Keratinocyte (primary cell): ENCODE measurements around the gene KRT4.

Source experiments
- EZH2 ChIP-seq: IDR thresholded peaks from one replicate; pipeline ENCODE4 v1.6.1; 2012; ENCODE audit warnings: inconsistent platforms, mild to moderate bottlenecking, low read length, moderate library complexity
- TF ChIP-seq, protein P1 (sequence below), 3 experiments: IDR thresholded peaks in 1 of 3; conservative IDR thresholded peaks in 1 of 3; optimal IDR thresholded peaks in 1 of 3; 2 replicates in 2 of 3; 3 replicates in 1 of 3; pipeline versions ENCODE3 to v1.5.1; 2011; ENCODE audit warnings: low read length in 3 of 3, mild to moderate bottlenecking in 3 of 3, moderate library complexity in 2 of 3, control low read depth in 1 of 3, inconsistent platforms in 1 of 3; ENCODE audit not compliant: insufficient read depth in 2 of 3; ENCODE audit errors: extremely low read depth in 1 of 3

DNA sequence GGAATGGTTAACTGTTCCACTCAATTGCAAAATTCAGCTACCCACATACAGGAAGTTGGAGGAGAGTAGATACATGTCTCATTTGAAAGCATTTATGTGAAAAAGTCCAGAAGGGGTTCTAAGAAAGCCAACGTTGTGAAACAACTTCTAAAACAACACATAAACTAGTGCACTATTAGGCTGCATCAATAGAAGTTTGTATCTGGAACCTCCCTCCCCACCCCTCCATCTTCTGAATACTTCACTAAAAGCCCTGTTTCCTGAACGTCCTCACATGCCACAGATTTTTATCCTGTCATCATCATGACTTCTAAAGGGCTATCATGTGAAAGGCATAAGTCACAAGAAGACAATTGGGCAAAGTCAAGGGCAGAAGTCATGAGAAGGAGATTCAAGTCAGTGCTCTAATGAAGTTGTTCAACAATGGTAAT lies 14.7 kb upstream of the KRT4 start:
- TF ChIP-seq, protein P1, sequence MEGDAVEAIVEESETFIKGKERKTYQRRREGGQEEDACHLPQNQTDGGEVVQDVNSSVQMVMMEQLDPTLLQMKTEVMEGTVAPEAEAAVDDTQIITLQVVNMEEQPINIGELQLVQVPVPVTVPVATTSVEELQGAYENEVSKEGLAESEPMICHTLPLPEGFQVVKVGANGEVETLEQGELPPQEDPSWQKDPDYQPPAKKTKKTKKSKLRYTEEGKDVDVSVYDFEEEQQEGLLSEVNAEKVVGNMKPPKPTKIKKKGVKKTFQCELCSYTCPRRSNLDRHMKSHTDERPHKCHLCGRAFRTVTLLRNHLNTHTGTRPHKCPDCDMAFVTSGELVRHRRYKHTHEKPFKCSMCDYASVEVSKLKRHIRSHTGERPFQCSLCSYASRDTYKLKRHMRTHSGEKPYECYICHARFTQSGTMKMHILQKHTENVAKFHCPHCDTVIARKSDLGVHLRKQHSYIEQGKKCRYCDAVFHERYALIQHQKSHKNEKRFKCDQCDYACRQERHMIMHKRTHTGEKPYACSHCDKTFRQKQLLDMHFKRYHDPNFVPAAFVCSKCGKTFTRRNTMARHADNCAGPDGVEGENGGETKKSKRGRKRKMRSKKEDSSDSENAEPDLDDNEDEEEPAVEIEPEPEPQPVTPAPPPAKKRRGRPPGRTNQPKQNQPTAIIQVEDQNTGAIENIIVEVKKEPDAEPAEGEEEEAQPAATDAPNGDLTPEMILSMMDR (optimal IDR thresholded peaks at IDR 0.05 in 1 of 3, IDR thresholded peaks at IDR 0.05 in 1 of 3, conservative IDR thresholded peaks at IDR 0.05 in 1 of 3; ENCODE audit: extremely low read depth in 1 of 3, insufficient read depth in 2 of 3, low read length in 3 of 3), result no peak
- no peak for TF ChIP-seq EZH2
